Motor neuron (in vitro differentiated cells): ENCODE results near the gene ARHGEF17. TPM values are rescaled to one million over a fixed set of nuclear protein-coding genes. Genes with fewer than 3 reads are reported as not detected.

ENCODE experiments used
- ATAC-seq, 8 experiments: fragments of 200-7000 bp; cut with Tn5 transposase; replicated peaks in 6 of 8; 2 replicates each; pipeline ENCODE4 v1.8.0; 2021; ENCODE audit warnings: mild to moderate bottlenecking in 8 of 8, moderate library complexity in 8 of 8
- H3K27ac ChIP-seq, 2 donors: fragments of 250-450 bp; sonication (Bioruptor Pico); 2 replicates each; pipeline ENCODE4 v1.9.0; 2021; ENCODE audit warnings: antibody characterized with exemption in 2 of 2, mild to moderate bottlenecking in 2 of 2, moderate library complexity in 1 of 2
- H3K4me1 ChIP-seq, 2 donors: fragments of 250-450 bp; sonication (Bioruptor Pico); replicated peaks in 1 of 2; 2 replicates each; pipeline ENCODE4 v1.6.1; 2021; ENCODE audit warnings: antibody characterized with exemption in 2 of 2, mild to moderate bottlenecking in 2 of 2, moderate library complexity in 1 of 2
- H3K4me3 ChIP-seq, 5 donors: fragments of 250-450 bp; sonication (Bioruptor Pico); 2 replicates each; pipeline ENCODE4 v1.9.0; 2021; ENCODE audit warnings: antibody characterized with exemption in 5 of 5, mild to moderate bottlenecking in 5 of 5, moderate library complexity in 4 of 5
- WGBS, 10 experiments: fragments of 450-650 bp; shearing (Covaris generic); methylation state at CpG; one replicate each; pipeline ENCODE4 v1.0.0; 2022; 5-methylcytosine and 5-hydroxymethylcytosine counted together
- in situ Hi-C, 9 experiments: fragments of 400-800 bp; cut with MboI; loops; one replicate each; pipeline ENCODE4 v1.15.0; 2021; ENCODE audit warnings: low sequenced_read_pairs in 9 of 9, low pct_unique_long_range_greater_than_20kb in 2 of 9; ENCODE audit not compliant: unreplicated experiment in 9 of 9
- total RNA-seq, 8 experiments: library from RNA; unstranded; fragments of 300-600 nt; gene quantifications; 2 replicates each; pipeline versions ENCODE4 v1.2.3 to v1.2.4, GENCODE V29; 2022

Gene ARHGEF17
- total RNA-seq, 8 experiments from 2014 or later: 5.0 to 29.0 (median 16.7) TPM

- no peak overlapping the region for H3K4me3 ChIP-seq
- H3K4me1 ChIP-seq: no peaks in the 10 kb centered on the region
- 60 to 89% (median 76%) methylated on average over 2 to 7 of the region's 20 CpGs; no CpG with 5 or more reads in 6 of the 10 experiments for WGBS, 10 experiments
- peak in 1 of 8 experiments; percentile 7 for ATAC-seq
- in situ Hi-C loops: no loop called here
- H3K27ac ChIP-seq: no peak overlapping the region
These were observed 59.5 kb downstream of the ARHGEF17 start for GRCh38 chr11:73367482-73368024.

- 20 to 100% (median 65%) methylated on average over 1 to 4 of the region's 6 CpGs; no CpG with 5 or more reads in 4 of the 10 experiments for WGBS, 10 experiments
- in situ Hi-C loops: no loop called here
These were observed 64.4 kb downstream of the ARHGEF17 start for GRCh38 chr11:73372375-73372993.

GRCh38 chr11:73374151-73374550 lies 66.1 kb downstream of the ARHGEF17 start:
- in situ Hi-C loops: no loop called here
- Histone ChIP-seq H3K4me3 (no peak overlapping the region), H3K27ac (no peak overlapping the region), H3K4me1 (peaks cover 7 to 10% of the 10 kb centered on the region in 2 donors)
- ATAC-seq: no peak
- 80 to 100% (median 88%) methylated on average over 1 to 4 of the region's 4 CpGs; no CpG with 5 or more reads in 5 of the 10 experiments for WGBS, 10 experiments

More at GRCh38 chr11:73372375-73372993, 64.4 kb downstream of the ARHGEF17 start:
- no peak overlapping the region for H3K27ac ChIP-seq
- no peak for ATAC-seq
- H3K4me1 ChIP-seq: peaks cover 3 to 6% of the 10 kb centered on the region in 2 donors
- no peak overlapping the region for H3K4me3 ChIP-seq

- no peak for ATAC-seq
- Histone ChIP-seq H3K27ac (no peak overlapping the region), H3K4me3 (peak overlapping the region; percentile 49 to 77 (median 51)), H3K4me1 (peaks cover 7 to 10% of the 10 kb centered on the region in 2 donors)
- in situ Hi-C loops: loop anchor here in 1 of 9 experiments (25.0 kb wide), 1 partner anchor 287 kb away; no protein-coding TSS in a partner anchor
- WGBS, 10 experiments: 0 to 61% (median 20%) methylated on average over 1 to 4 of the region's 6 CpGs; no CpG with 5 or more reads in 6 of the 10 experiments
These were observed 67.7 kb downstream of the ARHGEF17 start for GRCh38 chr11:73375830-73376159.

- in situ Hi-C loops: loop anchor here in 1 of 9 experiments (25.0 kb wide), 1 partner anchor 286 kb away; no protein-coding TSS in a partner anchor
- peak within 1 kb of the TSS; percentile 28 to 64 for H3K27ac ChIP-seq
- 0 to 60% (median 1%) methylated on average over 1 to 11 of the region's 96 CpGs; no CpG with 5 or more reads in 6 of the 10 experiments for WGBS, 10 experiments
- H3K4me1 ChIP-seq: peaks cover 7 to 13% of the 10 kb centered on the region in 2 donors
- ATAC-seq: peak; percentile 84 to 94 (median 86)
- peak within 1 kb of the TSS; percentile 49 to 77 (median 51) for H3K4me3 ChIP-seq
These were observed 68.2 kb downstream of the ARHGEF17 start, which contains the start of gene RELT for GRCh38 chr11:73376160-73376802. TSS of gene RELT (plus strand) at chr11:73376399. CDS start at chr11:73389137, 12,738 bp downstream.

GRCh38 chr11:73376803-73377629 lies 68.9 kb downstream of the ARHGEF17 start:
- WGBS, 10 experiments: 0 to 7% (median 0%) methylated on average over 2 to 16 of the region's 56 CpGs; no CpG with 5 or more reads in 5 of the 10 experiments
- in situ Hi-C loops: loop anchor here in 1 of 9 experiments (25.0 kb wide), 1 partner anchor 285 kb away; no protein-coding TSS in a partner anchor
- H3K4me3 ChIP-seq: peak overlapping the region; percentile 49 to 77 (median 51)
- ATAC-seq: peak; percentile 9 to 57 (median 41)
- H3K4me1 ChIP-seq: peaks cover 7 to 16% of the 10 kb centered on the region in 2 donors
- peak overlapping the region; percentile 28 to 64 for H3K27ac ChIP-seq

- ATAC-seq: no peak
- 60 to 100% (median 96%) methylated on average over 1 to 8 of the region's 10 CpGs for WGBS, 10 experiments
- Histone ChIP-seq H3K4me3 (no peak overlapping the region), H3K27ac (no peak overlapping the region), H3K4me1 (peaks cover 21 to 35% of the 10 kb centered on the region in 2 donors)
- in situ Hi-C loops: loop anchor here in 1 of 9 experiments (25.0 kb wide), 1 partner anchor 283 kb away; no protein-coding TSS in a partner anchor
These were observed 71.3 kb downstream of the ARHGEF17 start for GRCh38 chr11:73379189-73379880.

- in situ Hi-C loops: loop anchor here in 1 of 9 experiments (25.0 kb wide), 1 partner anchor 282 kb away; no protein-coding TSS in a partner anchor
- Histone ChIP-seq H3K4me1 (peaks cover 21 to 45% of the 10 kb centered on the region in 2 donors), H3K27ac (no peak overlapping the region), H3K4me3 (no peak overlapping the region)
- 20 to 71% (median 50%) methylated on average over 1 to 4 of the region's 7 CpGs; no CpG with 5 or more reads in 5 of the 10 experiments for WGBS, 10 experiments
- ATAC-seq: no peak
These were observed 72.3 kb downstream of the ARHGEF17 start for GRCh38 chr11:73380331-73380730.

GRCh38 chr11:73380897-73381410 lies 72.9 kb downstream of the ARHGEF17 start:
- in situ Hi-C loops: loop anchor here in 1 of 9 experiments (25.0 kb wide), 1 partner anchor 281 kb away; no protein-coding TSS in a partner anchor
- peaks cover 25 to 48% of the 10 kb centered on the region in 2 donors for H3K4me1 ChIP-seq
- 60 to 100% (median 100%) methylated on average over 1 to 2 of the region's 4 CpGs; no CpG with 5 or more reads in 4 of the 10 experiments for WGBS, 10 experiments
- ATAC-seq: no peak
- H3K4me3 ChIP-seq: no peak overlapping the region
- no peak overlapping the region for H3K27ac ChIP-seq

GRCh38 chr11:73381589-73381988 lies 73.5 kb downstream of the ARHGEF17 start:
- H3K27ac ChIP-seq: no peak overlapping the region
- 40 to 80% (median 60%) methylated on average over 1 of the region's 6 CpGs; no CpG with 5 or more reads in 7 of the 10 experiments for WGBS, 10 experiments
- peaks cover 29 to 54% of the 10 kb centered on the region in 2 donors for H3K4me1 ChIP-seq
- no peak overlapping the region for H3K4me3 ChIP-seq
- in situ Hi-C loops: loop anchor here in 1 of 9 experiments (25.0 kb wide), 1 partner anchor 281 kb away; no protein-coding TSS in a partner anchor
- no peak for ATAC-seq

GRCh38 chr11:73382183-73382582 lies 74.1 kb downstream of the ARHGEF17 start:
- no peak for ATAC-seq
- in situ Hi-C loops: loop anchor here in 1 of 9 experiments (25.0 kb wide), 1 partner anchor 280 kb away; no protein-coding TSS in a partner anchor
- 100% methylated on average over 1 of the region's 7 CpGs; no CpG with 5 or more reads in 8 of the 10 experiments for WGBS, 10 experiments
- Histone ChIP-seq H3K4me3 (no peak overlapping the region), H3K4me1 (peaks cover 29 to 56% of the 10 kb centered on the region in 2 donors), H3K27ac (no peak overlapping the region)
